ENCODE data around the gene EIF1B. TPM values are rescaled to one million over a fixed set of nuclear protein-coding genes. Genes with fewer than 3 reads are reported as not detected.

Gene EIF1B
- total and polyA plus RNA-seq, 2 of the 13 experiments (the other 11 are each of a cell fraction or from before 2014, with no cell fraction given) = 12.7 to 29.1 TPM

- TF ChIP-seq MXD3 (CRISPR knock-in tag; IDR thresholded peaks at IDR 0.05) = no peak
- TF ChIP-seq TBL1XR1 (IDR thresholded peaks at IDR 0.05; ENCODE audit: borderline replicate concordance, low read length, partially characterized antibody) = no peak
- no peak for TF ChIP-seq ZNF589 (CRISPR knock-in tag; conservative IDR thresholded peaks at IDR 0.05)
- TF ChIP-seq ZSCAN31 (CRISPR knock-in tag; IDR thresholded peaks at IDR 0.05; ENCODE audit: low read depth) = no peak
- no peak for TF ChIP-seq USF2 (IDR thresholded peaks at IDR 0.05; ENCODE audit: low read depth, low read length)
- TF ChIP-seq USF2 (CRISPR knock-in tag; IDR thresholded peaks at IDR 0.05; ENCODE audit: borderline replicate concordance) = no peak
- TF ChIP-seq ZNF264 (CRISPR knock-in tag; IDR thresholded peaks at IDR 0.05) = no peak
- peak; percentile 7 for TF ChIP-seq SRSF1 (optimal IDR thresholded peaks at IDR 0.05; ENCODE audit: low read depth, low read length)
- TF ChIP-seq JUNB (CRISPR knock-in tag; IDR thresholded peaks at IDR 0.05; ENCODE audit: borderline replicate concordance) = no peak
- TF ChIP-seq SALL1 (CRISPR knock-in tag; IDR thresholded peaks at IDR 0.05) = no peak
- no peak for TF ChIP-seq RFX5 (IDR thresholded peaks at IDR 0.05; ENCODE audit: low read depth, low read length)
- TF ChIP-seq SMARCE1 (IDR thresholded peaks at IDR 0.05; ENCODE audit: borderline replicate concordance) = no peak
- no peak for TF ChIP-seq BATF2 (CRISPR knock-in tag; IDR thresholded peaks at IDR 0.05)
- TF ChIP-seq ZNF614 (CRISPR knock-in tag; IDR thresholded peaks at IDR 0.05; ENCODE audit: borderline replicate concordance) = no peak
- 0 out of 2 replicates have a peak, but pooled peaks have one; percentile 2 for TF ChIP-seq MLXIP (CRISPR knock-in tag; IDR thresholded peaks at IDR 0.05; ENCODE audit: borderline replicate concordance)
- no peak for TF ChIP-seq ZNF512B (CRISPR knock-in tag; IDR thresholded peaks at IDR 0.05; ENCODE audit: borderline replicate concordance)
- TF ChIP-seq ZMAT3 (CRISPR knock-in tag; conservative IDR thresholded peaks at IDR 0.05) = no peak
- peak; percentile 17 for TF ChIP-seq YY1 (IDR thresholded peaks at IDR 0.05; ENCODE audit: insufficient read depth, insufficient replicate concordance, low read depth, low read length)
- TF ChIP-seq ZNF235 (CRISPR knock-in tag; IDR thresholded peaks at IDR 0.05; ENCODE audit: borderline replicate concordance) = no peak
- no peak for TF ChIP-seq ZNF329 (CRISPR knock-in tag; IDR thresholded peaks at IDR 0.05; ENCODE audit: low read depth)
Measured at GRCh38 chr3:40309925-40310695, 603 bp downstream of the EIF1B start (continued).

Data from HepG2 (cell line).